HepG2 (cell line): Measurements from ENCODE around the gene P2RY2. TPM values are rescaled to one million over a fixed set of nuclear protein-coding genes. Genes with fewer than 3 reads are reported as not detected.
A peak's percentile ranks its signal among the peaks of the same experiment; 100 is the strongest.

ENCODE experiments used
- ARID5B ChIP-seq: IDR thresholded peaks from 2 replicates; pipeline ENCODE4 v1.4.0; 2020; ENCODE audit warnings: mild to moderate bottlenecking, missing genetic modification reagents
- BCL6 ChIP-seq: IDR thresholded peaks from 2 replicates; pipeline ENCODE4 v1.6.1; 2016; ENCODE audit warnings: missing genetic modification reagents, missing compliant biosample characterization
- BHLHE40 ChIP-seq: IDR thresholded peaks from 2 replicates; pipeline ENCODE4 v1.6.1; 2011; ENCODE audit warnings: low read length, improper control_type of control experiment
- FOXK2 ChIP-seq: fragments of 450-650 bp; IDR thresholded peaks from 2 replicates; pipeline ENCODE4 v1.6.1; 2016
- JUN ChIP-seq: sonication (generic); formaldehyde crosslinking; IDR thresholded peaks from 2 replicates; pipeline ENCODE4 v1.4.0; 2020; ENCODE audit warnings: mild to moderate bottlenecking, missing genetic modification reagents
- PAX8 ChIP-seq: sonication (generic); formaldehyde crosslinking; IDR thresholded peaks from 2 replicates; pipeline ENCODE4 v1.8.0; 2022; ENCODE audit warnings: mild to moderate bottlenecking, missing genetic modification reagents, borderline replicate concordance
- POGK ChIP-seq: sonication (generic); formaldehyde crosslinking; conservative IDR thresholded peaks from 2 replicates; pipeline ENCODE4 v1.8.0; 2022; ENCODE audit warnings: mild to moderate bottlenecking, moderate library complexity, missing genetic modification reagents
- SP5 ChIP-seq: IDR thresholded peaks from 2 replicates; pipeline ENCODE4 v1.6.1; 2016; ENCODE audit warnings: low read depth, borderline replicate concordance
- ZNF263 ChIP-seq: sonication (generic); formaldehyde crosslinking; IDR thresholded peaks from 2 replicates; pipeline ENCODE4 v1.4.0; 2020; ENCODE audit warnings: missing genetic modification reagents
- ZNF281 ChIP-seq: sonication (generic); formaldehyde crosslinking; IDR thresholded peaks from 2 replicates; pipeline ENCODE4 v1.4.0; 2020; ENCODE audit warnings: missing genetic modification reagents, borderline replicate concordance
- ZNF354B ChIP-seq: sonication (generic); formaldehyde crosslinking; IDR thresholded peaks from 2 replicates; pipeline ENCODE4 v1.8.0; 2022; ENCODE audit warnings: mild to moderate bottlenecking, missing genetic modification reagents
- ZNF576 ChIP-seq: sonication (generic); formaldehyde crosslinking; IDR thresholded peaks from 2 replicates; pipeline ENCODE4 v1.4.0; 2020; ENCODE audit warnings: mild to moderate bottlenecking, missing genetic modification reagents
- ZNF878 ChIP-seq: sonication (generic); formaldehyde crosslinking; IDR thresholded peaks from 2 replicates; pipeline ENCODE4 v1.8.1; 2023; ENCODE audit warnings: mild to moderate bottlenecking, missing genetic modification reagents, moderate library complexity
- polyA plus RNA-seq, 8 experiments: library from polyadenylated mRNA; depleted of rRNA in 3 of 8; stranded (reverse) in 7 of 8; unstranded in 1 of 8; fragments of >200 nt; fragmentation: Illumina TruSeq in 4 of 8; extraction: Trizol in 4 of 8; gene quantifications; 2 replicates each; pipeline versions ENCODE4 v1.2.1 to v1.2.3, GENCODE V29; 2011 to 2016; ENCODE audit warnings: low read depth in 4 of 8, missing spikeins in 1 of 8, mixed read lengths in 1 of 8; ENCODE audit not compliant: insufficient read depth in 1 of 8
- total RNA-seq, 5 experiments: library from RNA; depleted of rRNA; stranded (reverse); fragments of >200 nt; fragmentation: Illumina TruSeq; extraction: Trizol; gene quantifications; 2 replicates each; pipeline ENCODE4 v1.2.3, GENCODE V29; 2016; ENCODE audit warnings: low read depth in 1 of 5
- TF ChIP-seq, protein P1 (sequence below): sonication (generic); formaldehyde crosslinking; IDR thresholded peaks from 2 replicates; pipeline ENCODE4 v1.4.0; 2020; ENCODE audit warnings: mild to moderate bottlenecking, low read depth, missing genetic modification reagents
- TF ChIP-seq, protein P2 (sequence below): sonication (generic); formaldehyde crosslinking; IDR thresholded peaks from 2 replicates; pipeline ENCODE4 v1.4.0; 2020; ENCODE audit warnings: mild to moderate bottlenecking, missing genetic modification reagents, borderline replicate concordance

The P2RY2 gene
- total and polyA plus RNA-seq, 2 of the 13 experiments (the other 11 are each of a cell fraction or from before 2014, with no cell fraction given), result 0.95 to 3.1 TPM

DNA sequence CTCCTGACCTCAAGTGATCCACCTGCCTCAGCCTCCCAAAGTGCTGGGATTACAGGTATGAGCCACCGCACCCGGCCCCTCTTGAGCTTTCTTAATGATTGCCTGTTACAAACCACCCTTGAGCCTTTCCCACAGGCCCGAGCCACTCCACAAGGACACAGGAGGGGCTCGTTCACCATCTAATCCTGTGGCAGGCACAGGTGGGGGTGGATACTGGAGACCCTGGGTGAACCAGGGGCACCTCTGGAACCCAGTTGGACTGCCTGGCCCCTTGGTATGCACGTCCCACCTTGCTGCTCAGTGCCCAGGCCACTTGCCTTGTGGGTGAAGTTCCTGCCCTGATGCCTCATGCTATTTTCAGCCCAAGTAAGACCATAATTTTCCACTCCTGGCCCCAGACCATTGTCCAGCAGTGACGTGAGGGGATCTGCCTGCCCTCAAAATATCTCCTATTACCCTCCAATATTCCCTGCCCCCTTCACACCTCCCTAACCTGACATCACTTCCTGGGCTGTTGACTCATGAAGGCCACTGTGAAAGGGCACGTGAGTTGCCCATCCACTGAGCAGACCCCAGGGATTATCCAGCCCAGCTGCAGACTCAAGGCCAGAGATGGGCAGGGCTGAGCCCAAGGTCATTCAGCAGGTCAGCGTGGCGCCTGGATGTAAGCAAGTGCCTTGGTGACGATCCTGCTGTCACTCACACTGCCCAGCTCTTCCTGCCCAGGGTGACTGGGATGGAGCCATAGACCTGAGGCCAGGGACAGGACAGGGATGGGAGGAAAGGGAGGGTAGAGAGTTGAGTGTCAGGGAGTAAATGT lies 19.6 kb downstream of the P2RY2 start (continued):
- TF ChIP-seq, protein P1, sequence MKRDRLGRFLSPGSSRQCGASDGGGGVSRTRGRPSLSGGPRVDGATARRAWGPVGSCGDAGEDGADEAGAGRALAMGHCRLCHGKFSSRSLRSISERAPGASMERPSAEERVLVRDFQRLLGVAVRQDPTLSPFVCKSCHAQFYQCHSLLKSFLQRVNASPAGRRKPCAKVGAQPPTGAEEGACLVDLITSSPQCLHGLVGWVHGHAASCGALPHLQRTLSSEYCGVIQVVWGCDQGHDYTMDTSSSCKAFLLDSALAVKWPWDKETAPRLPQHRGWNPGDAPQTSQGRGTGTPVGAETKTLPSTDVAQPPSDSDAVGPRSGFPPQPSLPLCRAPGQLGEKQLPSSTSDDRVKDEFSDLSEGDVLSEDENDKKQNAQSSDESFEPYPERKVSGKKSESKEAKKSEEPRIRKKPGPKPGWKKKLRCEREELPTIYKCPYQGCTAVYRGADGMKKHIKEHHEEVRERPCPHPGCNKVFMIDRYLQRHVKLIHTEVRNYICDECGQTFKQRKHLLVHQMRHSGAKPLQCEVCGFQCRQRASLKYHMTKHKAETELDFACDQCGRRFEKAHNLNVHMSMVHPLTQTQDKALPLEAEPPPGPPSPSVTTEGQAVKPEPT (CRISPR knock-in tag), result no peak
- TF ChIP-seq, protein P2, sequence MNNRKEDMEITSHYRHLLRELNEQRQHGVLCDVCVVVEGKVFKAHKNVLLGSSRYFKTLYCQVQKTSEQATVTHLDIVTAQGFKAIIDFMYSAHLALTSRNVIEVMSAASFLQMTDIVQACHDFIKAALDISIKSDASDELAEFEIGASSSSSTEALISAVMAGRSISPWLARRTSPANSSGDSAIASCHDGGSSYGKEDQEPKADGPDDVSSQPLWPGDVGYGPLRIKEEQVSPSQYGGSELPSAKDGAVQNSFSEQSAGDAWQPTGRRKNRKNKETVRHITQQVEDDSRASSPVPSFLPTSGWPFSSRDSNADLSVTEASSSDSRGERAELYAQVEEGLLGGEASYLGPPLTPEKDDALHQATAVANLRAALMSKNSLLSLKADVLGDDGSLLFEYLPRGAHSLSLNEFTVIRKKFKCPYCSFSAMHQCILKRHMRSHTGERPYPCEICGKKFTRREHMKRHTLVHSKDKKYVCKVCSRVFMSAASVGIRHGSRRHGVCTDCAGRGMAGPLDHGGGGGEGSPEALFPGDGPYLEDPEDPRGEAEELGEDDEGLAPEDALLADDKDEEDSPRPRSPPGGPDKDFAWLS (CRISPR knock-in tag), result no peak
- TF ChIP-seq FOXK2, result peak; percentile 27; the same call in 1 of the 2 replicates
- peak; percentile 98 for TF ChIP-seq ZNF281 (CRISPR knock-in tag)
- TF ChIP-seq ZNF576 (CRISPR knock-in tag), result 0 out of 2 replicates have a peak, but pooled peaks have one; percentile 45
- TF ChIP-seq PAX8, result no peak
- no peak for TF ChIP-seq ZNF263 (CRISPR knock-in tag)
- TF ChIP-seq BHLHE40, result peak; percentile 97
- peak; percentile 94 for TF ChIP-seq ARID5B
- peak; percentile 82 for TF ChIP-seq JUN (CRISPR knock-in tag)
- peak; percentile 52 for TF ChIP-seq BCL6 (CRISPR knock-in tag)
- peak; percentile 55; the same call in 1 of the 2 replicates for TF ChIP-seq ZNF878 (CRISPR knock-in tag)
- TF ChIP-seq ZNF354B (CRISPR knock-in tag), result no peak
- peak; percentile 89 for TF ChIP-seq SP5 (CRISPR knock-in tag)
- peak; percentile 75 for TF ChIP-seq POGK
